ENCODE measurements around the gene PLEKHG4B. TPM values are rescaled to one million over a fixed set of nuclear protein-coding genes. Genes with fewer than 3 reads are reported as not detected.

PLEKHG4B gene
- polyA plus RNA-seq, 1 of the 3 experiments (the other 2 are of a cell fraction): 0.18 TPM

DNA sequence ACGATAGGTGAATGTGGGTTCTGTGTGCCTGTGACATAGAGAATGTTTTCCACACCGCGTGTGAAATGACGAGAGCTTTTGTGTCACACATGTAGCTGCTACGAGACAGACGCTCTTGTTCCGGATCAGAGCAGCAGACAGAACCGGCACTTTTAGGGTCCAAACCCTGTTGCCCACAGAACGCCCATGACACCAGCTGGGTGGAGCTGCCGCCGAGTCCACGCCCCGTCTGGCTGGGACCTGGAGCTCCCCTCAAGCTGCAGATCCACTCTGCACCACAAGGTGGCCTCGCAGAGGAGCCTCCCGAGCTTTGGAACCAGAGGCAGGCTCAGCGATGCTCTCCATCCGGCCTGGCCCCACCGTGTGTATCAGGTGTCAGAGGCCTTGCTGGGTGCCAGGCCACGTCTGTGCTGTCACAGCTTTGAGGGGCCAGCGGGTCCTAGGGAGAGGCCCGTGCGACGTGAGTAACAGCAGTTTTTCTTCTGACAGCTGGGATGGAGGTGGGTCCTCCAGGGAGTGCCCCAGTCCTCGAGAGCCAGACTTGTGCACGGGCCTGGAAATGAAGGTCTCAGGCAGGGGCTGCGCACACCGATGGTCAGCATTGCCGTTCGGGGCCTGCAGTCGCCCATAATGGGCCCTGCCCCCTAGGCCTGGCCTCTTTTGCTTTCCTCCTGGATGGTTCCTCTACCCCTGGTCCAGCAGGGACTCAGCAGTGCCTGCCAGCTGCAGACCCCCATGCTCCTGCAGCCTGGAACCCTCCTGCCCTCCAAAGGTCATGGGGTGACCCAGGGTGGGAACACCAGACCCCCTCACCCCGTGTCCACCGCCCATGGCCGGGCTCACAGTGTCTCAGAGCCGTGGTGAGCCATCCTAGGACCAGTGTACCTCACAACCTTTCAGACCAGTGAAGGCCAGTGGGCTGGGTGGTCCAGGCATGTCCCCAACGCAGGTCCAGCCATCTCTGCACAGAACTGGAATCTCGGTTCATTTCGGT is 96.8 kb downstream of the PLEKHG4B start (continued):
- peak; percentile 89 for TF ChIP-seq SMC3 (IDR thresholded peaks at IDR 0.05; ENCODE audit: low read depth, low read length)
- TF ChIP-seq YY1 (IDR thresholded peaks at IDR 0.05; ENCODE audit: low read depth): no peak
- TF ChIP-seq, protein P1, sequence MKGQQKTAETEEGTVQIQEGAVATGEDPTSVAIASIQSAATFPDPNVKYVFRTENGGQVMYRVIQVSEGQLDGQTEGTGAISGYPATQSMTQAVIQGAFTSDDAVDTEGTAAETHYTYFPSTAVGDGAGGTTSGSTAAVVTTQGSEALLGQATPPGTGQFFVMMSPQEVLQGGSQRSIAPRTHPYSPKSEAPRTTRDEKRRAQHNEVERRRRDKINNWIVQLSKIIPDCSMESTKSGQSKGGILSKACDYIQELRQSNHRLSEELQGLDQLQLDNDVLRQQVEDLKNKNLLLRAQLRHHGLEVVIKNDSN (IDR thresholded peaks at IDR 0.05; ENCODE audit: borderline replicate concordance, low read depth): no peak
- peak; percentile 23; the same call in 1 of the 2 replicates for TF ChIP-seq TAF1 (IDR thresholded peaks at IDR 0.05; ENCODE audit: borderline replicate concordance, low read depth, low read length)
- TF ChIP-seq, protein P2, sequence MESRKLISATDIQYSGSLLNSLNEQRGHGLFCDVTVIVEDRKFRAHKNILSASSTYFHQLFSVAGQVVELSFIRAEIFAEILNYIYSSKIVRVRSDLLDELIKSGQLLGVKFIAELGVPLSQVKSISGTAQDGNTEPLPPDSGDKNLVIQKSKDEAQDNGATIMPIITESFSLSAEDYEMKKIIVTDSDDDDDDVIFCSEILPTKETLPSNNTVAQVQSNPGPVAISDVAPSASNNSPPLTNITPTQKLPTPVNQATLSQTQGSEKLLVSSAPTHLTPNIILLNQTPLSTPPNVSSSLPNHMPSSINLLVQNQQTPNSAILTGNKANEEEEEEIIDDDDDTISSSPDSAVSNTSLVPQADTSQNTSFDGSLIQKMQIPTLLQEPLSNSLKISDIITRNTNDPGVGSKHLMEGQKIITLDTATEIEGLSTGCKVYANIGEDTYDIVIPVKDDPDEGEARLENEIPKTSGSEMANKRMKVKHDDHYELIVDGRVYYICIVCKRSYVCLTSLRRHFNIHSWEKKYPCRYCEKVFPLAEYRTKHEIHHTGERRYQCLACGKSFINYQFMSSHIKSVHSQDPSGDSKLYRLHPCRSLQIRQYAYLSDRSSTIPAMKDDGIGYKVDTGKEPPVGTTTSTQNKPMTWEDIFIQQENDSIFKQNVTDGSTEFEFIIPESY (IDR thresholded peaks at IDR 0.05; ENCODE audit: borderline replicate concordance, low read depth): no peak
- TF ChIP-seq, protein P3, sequence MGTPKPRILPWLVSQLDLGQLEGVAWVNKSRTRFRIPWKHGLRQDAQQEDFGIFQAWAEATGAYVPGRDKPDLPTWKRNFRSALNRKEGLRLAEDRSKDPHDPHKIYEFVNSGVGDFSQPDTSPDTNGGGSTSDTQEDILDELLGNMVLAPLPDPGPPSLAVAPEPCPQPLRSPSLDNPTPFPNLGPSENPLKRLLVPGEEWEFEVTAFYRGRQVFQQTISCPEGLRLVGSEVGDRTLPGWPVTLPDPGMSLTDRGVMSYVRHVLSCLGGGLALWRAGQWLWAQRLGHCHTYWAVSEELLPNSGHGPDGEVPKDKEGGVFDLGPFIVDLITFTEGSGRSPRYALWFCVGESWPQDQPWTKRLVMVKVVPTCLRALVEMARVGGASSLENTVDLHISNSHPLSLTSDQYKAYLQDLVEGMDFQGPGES (IDR thresholded peaks at IDR 0.05; ENCODE audit: low read depth, low read length): no peak
- no peak for TF ChIP-seq SIN3A (IDR thresholded peaks at IDR 0.05; ENCODE audit: borderline replicate concordance, low read depth, low read length)
- no peak for TF ChIP-seq GATA2 (CRISPR knock-in tag; IDR thresholded peaks at IDR 0.05)
- no peak for TF ChIP-seq RXRA (IDR thresholded peaks at IDR 0.05; ENCODE audit: borderline replicate concordance, low read depth)

DNA sequence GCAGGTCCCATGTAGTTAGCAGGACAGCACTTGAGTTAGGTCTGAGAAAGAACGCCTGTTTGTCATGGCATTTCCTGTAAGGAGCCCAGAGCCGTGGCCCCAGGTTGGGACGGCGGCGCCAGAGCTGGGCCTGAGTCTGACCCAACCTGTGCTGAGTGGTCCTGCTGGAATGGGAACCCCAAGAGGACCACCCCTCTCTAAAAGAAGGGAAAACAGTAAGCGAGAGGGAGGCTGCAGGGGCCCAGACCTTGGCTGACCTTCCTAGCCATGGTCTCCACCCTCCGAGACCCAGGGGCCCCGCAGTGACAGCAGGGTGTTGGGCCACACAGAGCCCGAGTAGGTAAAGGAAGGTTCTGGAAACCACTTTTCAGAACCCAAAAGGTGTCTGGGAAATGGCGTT is 97.5 kb downstream of the PLEKHG4B start:
- TF ChIP-seq NFIC (IDR thresholded peaks at IDR 0.05; ENCODE audit: borderline replicate concordance): no peak
- no peak for TF ChIP-seq GATA2 (CRISPR knock-in tag; IDR thresholded peaks at IDR 0.05)
- TF ChIP-seq FOXM1 (IDR thresholded peaks at IDR 0.05; ENCODE audit: low read depth): no peak
- TF ChIP-seq ELF1 (IDR thresholded peaks at IDR 0.05): no peak
- TF ChIP-seq, protein P4, sequence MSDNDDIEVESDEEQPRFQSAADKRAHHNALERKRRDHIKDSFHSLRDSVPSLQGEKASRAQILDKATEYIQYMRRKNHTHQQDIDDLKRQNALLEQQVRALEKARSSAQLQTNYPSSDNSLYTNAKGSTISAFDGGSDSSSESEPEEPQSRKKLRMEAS (IDR thresholded peaks at IDR 0.05; ENCODE audit: low read depth): no peak
- TF ChIP-seq, protein P5, sequence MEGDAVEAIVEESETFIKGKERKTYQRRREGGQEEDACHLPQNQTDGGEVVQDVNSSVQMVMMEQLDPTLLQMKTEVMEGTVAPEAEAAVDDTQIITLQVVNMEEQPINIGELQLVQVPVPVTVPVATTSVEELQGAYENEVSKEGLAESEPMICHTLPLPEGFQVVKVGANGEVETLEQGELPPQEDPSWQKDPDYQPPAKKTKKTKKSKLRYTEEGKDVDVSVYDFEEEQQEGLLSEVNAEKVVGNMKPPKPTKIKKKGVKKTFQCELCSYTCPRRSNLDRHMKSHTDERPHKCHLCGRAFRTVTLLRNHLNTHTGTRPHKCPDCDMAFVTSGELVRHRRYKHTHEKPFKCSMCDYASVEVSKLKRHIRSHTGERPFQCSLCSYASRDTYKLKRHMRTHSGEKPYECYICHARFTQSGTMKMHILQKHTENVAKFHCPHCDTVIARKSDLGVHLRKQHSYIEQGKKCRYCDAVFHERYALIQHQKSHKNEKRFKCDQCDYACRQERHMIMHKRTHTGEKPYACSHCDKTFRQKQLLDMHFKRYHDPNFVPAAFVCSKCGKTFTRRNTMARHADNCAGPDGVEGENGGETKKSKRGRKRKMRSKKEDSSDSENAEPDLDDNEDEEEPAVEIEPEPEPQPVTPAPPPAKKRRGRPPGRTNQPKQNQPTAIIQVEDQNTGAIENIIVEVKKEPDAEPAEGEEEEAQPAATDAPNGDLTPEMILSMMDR (IDR thresholded peaks at IDR 0.05): no peak
- TF ChIP-seq JUND (IDR thresholded peaks at IDR 0.05): no peak
- no peak for TF ChIP-seq RAD21 (IDR thresholded peaks at IDR 0.05; ENCODE audit: low read length)
- no peak for TF ChIP-seq GABPA (IDR thresholded peaks at IDR 0.05; ENCODE audit: low read depth)
- no peak for TF ChIP-seq POLR2AphosphoS5 (IDR thresholded peaks at IDR 0.05; ENCODE audit: low read depth, low read length)
- no peak for TF ChIP-seq TAF1 (IDR thresholded peaks at IDR 0.05; ENCODE audit: borderline replicate concordance, low read depth, low read length)
- no peak for TF ChIP-seq RCOR1 (IDR thresholded peaks at IDR 0.05; ENCODE audit: low read length)
- TF ChIP-seq MEF2A (IDR thresholded peaks at IDR 0.05; ENCODE audit: borderline replicate concordance, low read depth): no peak
- no peak for TF ChIP-seq EZH2phosphoT487 (IDR thresholded peaks at IDR 0.05; ENCODE audit: borderline replicate concordance, low read depth)
- TF ChIP-seq CHD2 (IDR thresholded peaks at IDR 0.05; ENCODE audit: low read length, partially characterized antibody): no peak
- TF ChIP-seq RFX5 (IDR thresholded peaks at IDR 0.05; ENCODE audit: low read length): no peak
- no peak for TF ChIP-seq SMC3 (IDR thresholded peaks at IDR 0.05; ENCODE audit: low read depth, low read length)
- no peak for TF ChIP-seq YY1 (IDR thresholded peaks at IDR 0.05; ENCODE audit: low read depth)
- TF ChIP-seq FOXJ3 (CRISPR knock-in tag; IDR thresholded peaks at IDR 0.05): no peak
- TF ChIP-seq EP300 (IDR thresholded peaks at IDR 0.05; ENCODE audit: borderline replicate concordance in 1 of 2, low read depth in 1 of 2, low read length in 1 of 2): no peak
- no peak overlapping the region for H3K9ac ChIP-seq
- no peak overlapping the region for H3K27ac ChIP-seq (ENCODE audit: low read depth in 2 of 2, low read length in 1 of 2)
- H3K4me3 ChIP-seq (ENCODE audit: low read depth in 2 of 2, low read length in 1 of 2): no peak overlapping the region
- ChIA-PET CTCF (interaction anchor here (1.5 to 2.1 kb wide), 6 partner anchors 11 to 253 kb away, joined by 4 to 10 read pairs (median 4); no protein-coding TSS in a partner anchor), POLR2A (no interaction called here)
- H3K4me2 ChIP-seq: no peak overlapping the region
- no peak for DNase-seq
- no peaks in the 10 kb centered on the region for H3K79me2 ChIP-seq (ENCODE audit: insufficient read depth)
- no peaks in the 10 kb centered on the region for H4K20me1 ChIP-seq (ENCODE audit: insufficient read depth)
- H3K36me3 ChIP-seq (replicated peaks in 1 of 2; ENCODE audit: control insufficient read depth in 1 of 2, insufficient read depth in 2 of 2, low read length in 1 of 2): no peaks in the 10 kb centered on the region
- no peaks in the 10 kb centered on the region for H3K27me3 ChIP-seq (ENCODE audit: insufficient read depth)
- H3K9me3 ChIP-seq: no peaks in the 10 kb centered on the region
- no peak overlapping the region for H2AFZ ChIP-seq (ENCODE audit: low read depth)
- peaks cover 0 to 19% of the 10 kb centered on the region in 2 experiments; a peak in 1 of 4 replicates for H3K4me1 ChIP-seq (ENCODE audit: control insufficient read depth in 1 of 2, insufficient read depth in 2 of 2, low read depth in 1 of 2, low read length in 1 of 2)
- H3F3A ChIP-seq (replicated peaks; ENCODE audit: insufficient read depth): no peaks in the 10 kb centered on the region
- 82% methylated on average over 7 of the region's 10 CpGs for WGBS (ENCODE audit: low lambda C conversion rate)
- no peaks in the 10 kb centered on the region for H3K9me2 ChIP-seq

All from SK-N-SH (cell line).